NCI-H460 (cell line): Measurements from ENCODE around the gene UTP4. TPM values are rescaled to one million over a fixed set of nuclear protein-coding genes. Genes with fewer than 3 reads are reported as not detected.

Experiments used
- DNase-seq: peaks from one replicate; pipeline ENCODE4 v3.0.0-alpha.2; 2016; ENCODE audit warnings: low read depth; ENCODE audit errors: extremely low read depth
- polyA plus RNA-seq: library from polyadenylated mRNA; depleted of rRNA; stranded (reverse); fragments of >200 nt; gene quantifications from 2 replicates; pipeline ENCODE4 v1.2.3, GENCODE V29; 2014; cell fraction: nucleus; rRNA removed
- total RNA-seq: library from RNA; depleted of rRNA; stranded (reverse); fragments of >200 nt; shearing (Covaris generic); gene quantifications from 2 replicates; pipeline ENCODE4 v1.2.3, GENCODE V29; 2014; rRNA removed

The UTP4 gene
- 18.4 and 21.4 TPM in 2 replicates for total RNA-seq
- 16.0 and 36.7 TPM in 2 replicates for polyA plus RNA-seq

DNA sequence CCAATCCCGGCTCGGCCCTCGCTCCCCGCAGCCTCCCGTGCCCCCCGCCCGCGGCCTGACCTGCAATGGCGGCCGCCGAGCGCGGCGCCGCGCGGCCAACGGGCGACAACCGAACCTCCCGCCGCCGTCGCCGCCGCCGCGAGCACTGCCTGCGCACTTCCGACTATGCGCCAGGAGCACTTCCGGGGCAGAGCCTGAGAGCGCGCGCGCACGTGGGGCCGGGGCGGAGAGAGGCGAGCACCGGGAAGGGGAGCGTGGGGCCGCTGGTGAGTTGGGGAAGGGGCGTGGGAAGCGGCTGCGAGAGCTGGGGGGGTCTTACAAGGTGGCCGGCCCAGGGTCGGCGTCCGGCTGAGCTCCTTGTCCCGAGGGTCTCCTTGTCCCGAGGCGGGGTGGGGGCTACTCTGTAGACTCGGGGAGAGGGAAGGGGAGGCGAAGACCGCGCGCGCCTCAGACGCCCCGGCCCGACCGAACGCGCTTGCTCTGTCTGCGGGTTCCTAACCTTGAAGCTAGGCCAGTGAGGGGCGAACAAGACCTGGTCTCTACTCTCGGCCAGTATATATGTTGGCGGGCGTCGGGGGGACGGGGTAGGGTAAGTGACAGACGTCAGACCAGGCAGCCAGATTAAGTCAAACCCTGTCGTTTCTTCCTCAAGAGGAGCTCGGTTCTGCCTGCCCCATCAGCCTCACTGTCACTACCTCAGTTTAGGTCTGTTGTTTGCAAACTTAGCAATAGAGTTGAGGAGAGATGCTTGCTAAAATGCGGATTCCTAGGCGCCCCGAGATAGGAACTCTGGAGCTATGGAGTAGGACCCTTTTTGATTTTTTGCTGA is at the start of gene UTP4, which contains the start of gene CHTF8:
Gene UTP4 (plus strand): TSS at position 226 of the 829 bp plus-strand sequence. CDS start 811 bp downstream, outside the sequence.
Gene CHTF8 (minus strand): TSS at position 165 of the 829 bp plus-strand sequence. CDS start 11,130 bp downstream, outside the sequence.
- peak; percentile 71 for DNase-seq

DNA sequence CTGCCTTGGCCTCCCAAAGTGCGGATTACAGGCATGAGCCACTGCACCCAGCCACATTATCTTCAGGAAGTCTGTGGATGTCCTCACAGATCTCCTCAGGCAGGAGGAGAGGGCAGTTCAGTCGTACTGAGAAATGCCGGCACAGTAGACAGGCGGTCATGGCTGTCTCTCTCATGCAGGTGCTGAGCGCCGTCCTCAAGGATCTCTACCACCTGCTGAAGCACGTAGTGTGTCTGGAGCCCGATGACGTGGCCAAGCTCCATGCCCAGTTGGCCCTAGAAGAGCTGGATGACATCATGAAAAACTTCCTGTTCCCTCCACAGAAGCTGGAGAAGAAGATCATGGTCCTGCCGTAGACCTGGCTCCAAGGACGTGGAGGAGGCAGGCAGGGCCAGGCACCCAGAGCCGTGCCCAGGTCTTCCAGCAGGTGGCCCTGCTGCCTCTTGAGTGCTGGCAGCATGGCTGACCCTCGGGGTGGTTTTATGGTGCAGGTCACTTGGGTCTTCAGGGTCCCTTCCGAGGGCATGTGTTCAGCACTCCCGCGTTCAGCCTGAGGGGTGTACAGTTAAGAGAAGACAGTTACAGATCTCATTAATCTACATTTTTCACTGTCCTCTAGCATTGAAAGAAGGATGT is 49.0 kb upstream of the UTP4 start:
- DNase-seq: no peak

GRCh38 chr16:69084289-69084688 is 48.2 kb upstream of the UTP4 start:
- DNase-seq: no peak

GRCh38 chr16:69085032-69085695 is 47.3 kb upstream of the UTP4 start:
- no peak for DNase-seq

- no peak for DNase-seq
Observed at GRCh38 chr16:69087161-69087581, 45.3 kb upstream of the UTP4 start.

DNA sequence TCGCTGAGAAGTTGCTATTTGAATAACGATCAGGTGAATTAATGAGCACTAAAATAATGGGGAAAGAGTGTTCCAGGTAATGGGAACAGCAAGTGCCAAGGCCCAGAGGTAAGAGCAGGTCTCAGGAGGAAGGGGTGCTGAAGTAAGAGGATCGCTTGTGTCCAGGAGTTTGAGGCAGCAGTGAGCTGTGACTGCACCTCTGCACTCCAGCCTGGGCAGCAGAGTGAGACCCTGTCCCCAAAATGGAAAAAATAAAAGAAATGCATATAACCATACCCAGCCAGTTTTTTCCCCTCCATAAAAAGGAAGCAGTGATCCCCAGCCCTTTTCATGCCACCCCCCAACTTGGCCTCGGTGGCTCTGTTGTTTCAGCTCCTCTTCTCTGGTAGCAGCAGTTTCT is 43.8 kb upstream of the UTP4 start:
- no peak for DNase-seq

DNA sequence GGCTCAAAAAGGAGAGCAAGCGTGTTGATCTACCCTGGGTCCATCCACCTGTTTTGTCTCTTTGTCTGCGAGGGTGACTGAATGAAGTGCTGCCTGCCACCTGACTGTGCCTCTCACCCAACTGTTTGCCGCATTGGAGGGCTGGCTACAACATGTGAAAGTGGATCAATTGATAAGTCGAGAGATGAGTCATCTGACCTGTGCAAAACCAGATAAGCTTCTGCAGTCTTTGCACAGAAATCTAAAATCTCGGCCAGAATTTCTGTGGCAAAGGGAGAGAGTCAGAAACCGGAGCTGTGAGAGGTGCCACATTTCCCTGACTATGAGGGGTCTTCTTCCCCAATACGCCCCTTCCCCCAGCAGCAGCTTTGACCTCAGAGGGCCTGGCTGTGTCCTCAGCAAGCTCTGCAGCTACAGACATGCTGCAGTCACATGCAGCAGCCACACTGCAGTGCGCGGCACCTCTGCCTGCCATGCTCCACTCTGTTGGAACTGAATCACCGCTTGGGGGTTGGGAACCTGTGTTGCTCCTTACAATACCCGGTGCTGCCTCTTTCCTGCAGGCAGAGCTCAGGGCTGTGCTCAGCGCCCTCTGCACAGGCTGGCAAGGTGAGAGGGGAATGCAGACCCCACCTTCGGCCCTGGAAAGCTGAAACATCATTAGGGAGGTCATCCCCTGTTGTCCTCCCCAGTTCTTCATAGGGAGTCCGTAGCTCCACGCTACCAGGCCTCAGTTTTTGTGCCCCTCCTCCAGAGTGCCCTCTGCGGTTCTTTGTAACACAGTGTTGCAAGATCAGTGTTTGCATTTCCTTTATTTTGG is 43.1 kb upstream of the UTP4 start:
- DNase-seq: no peak

DNA sequence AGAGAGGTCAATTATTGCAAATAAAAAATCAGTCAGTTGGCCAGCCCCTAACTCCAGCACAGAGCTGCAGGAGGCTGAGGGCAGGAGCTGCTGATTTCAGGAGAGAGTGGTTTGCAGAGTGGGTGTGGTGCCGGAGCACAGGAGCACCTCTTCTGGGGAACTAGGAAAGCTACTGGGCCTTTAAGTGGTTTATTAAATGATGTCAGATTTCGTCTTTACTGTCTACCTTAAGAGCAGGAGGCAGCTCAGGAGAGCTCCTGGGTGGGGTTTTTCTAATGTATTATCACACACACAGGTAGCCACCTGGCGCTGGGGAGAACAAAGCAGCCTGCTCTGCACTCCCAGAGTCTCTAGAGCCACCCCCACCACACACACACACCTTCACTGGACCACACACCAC is 38.5 kb upstream of the UTP4 start:
- no peak for DNase-seq

- DNase-seq: no peak
Observed at GRCh38 chr16:69094501-69094900, 37.9 kb upstream of the UTP4 start.

GRCh38 chr16:69095193-69095592 is 37.3 kb upstream of the UTP4 start:
- DNase-seq: no peak

GRCh38 chr16:69100071-69100691 is 32.3 kb upstream of the UTP4 start:
- no peak for DNase-seq

- DNase-seq: no peak
Observed at GRCh38 chr16:69105501-69106361, 26.7 kb upstream of the UTP4 start, which contains the start of gene HAS3. Gene HAS3, plus strand, starts transcription at chr16:69105653. Its CDS starts 3,743 bp downstream, at chr16:69109396.

GRCh38 chr16:69106491-69107315 is 25.7 kb upstream of the UTP4 start:
- no peak for DNase-seq

- DNase-seq: no peak
Observed at GRCh38 chr16:69107316-69107962, 25.0 kb upstream of the UTP4 start.

DNA sequence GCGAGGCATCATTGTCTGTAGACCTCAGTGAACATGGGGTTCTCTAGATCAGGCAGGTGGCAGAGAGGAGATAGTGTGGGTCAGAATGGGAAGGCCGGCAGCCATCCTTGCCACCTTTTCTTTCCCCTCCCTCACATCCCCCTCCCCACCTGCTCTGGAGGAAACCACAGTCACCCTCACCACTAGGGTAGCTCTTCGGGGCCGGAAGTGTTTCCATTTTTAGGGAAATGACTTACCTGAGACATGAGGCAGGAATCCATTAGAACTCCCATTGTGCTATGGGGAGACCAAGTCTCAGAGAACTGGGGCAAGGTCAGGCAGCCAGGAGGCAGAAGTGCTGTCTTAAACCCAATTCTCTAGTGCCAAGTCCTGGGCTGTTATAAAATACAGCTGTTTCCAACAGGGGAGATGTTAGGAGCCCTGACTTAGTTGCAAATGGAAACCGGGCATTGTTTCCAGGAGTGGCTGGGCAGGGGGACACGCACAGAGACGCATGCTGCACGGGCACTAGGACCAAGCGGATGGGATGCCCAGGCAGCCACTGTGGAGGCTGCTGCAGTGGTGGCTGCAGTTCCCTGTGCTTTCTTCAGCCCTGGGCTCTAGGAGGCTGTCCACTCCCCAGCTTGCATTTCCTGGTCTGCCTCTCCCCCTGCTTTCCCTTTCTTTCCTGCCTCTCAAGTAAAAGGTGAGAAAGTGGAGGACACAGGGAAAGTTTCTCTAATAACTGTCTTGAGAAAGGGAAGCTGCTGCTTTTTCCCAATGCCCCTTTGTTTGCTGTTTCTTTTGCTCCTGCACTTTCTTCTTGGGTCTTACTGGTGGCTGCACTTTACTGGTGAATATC is 24.2 kb upstream of the UTP4 start:
- no peak for DNase-seq

DNA sequence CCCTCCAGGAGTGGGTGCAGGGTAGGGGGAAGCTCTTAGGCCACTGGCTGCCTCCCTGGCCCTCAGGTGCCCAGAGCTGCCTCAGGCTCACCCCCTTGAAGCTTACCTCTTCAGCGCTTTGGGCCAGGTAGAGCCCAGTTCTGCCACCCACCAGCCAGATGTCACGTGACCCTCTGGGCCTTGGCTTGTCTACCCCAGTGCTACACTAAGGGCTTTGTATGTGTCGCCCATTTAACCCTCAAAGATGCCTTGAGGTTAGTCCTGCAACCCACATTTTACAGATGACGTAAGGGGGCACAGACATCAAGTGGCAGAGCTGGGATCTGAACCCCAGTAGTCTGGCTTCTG is 23.6 kb upstream of the UTP4 start:
- no peak for DNase-seq
